B cell (primary cell): ENCODE measurements around the gene ZNF346. TPM values are rescaled to one million over a fixed set of nuclear protein-coding genes. Genes with fewer than 3 reads are reported as not detected.

Source experiments
- ATAC-seq: fragments of 200-7000 bp; cut with Tn5 transposase; one replicate; pipeline ENCODE4 v1.10.0; 2021; ENCODE audit warnings: low read depth, mild to moderate bottlenecking, moderate number of reproducible peaks, moderate library complexity
- CTCF ChIA-PET: fragments of 350-600 bp; sonication (Branson Sonifier 250); formaldehyde crosslinking; loops from one replicate; lab custom pipeline; 2021; ENCODE audit warnings: antibody characterized with exemption, inconsistent platforms; lab: Charles Lee
- POLR2A ChIA-PET: fragments of 350-600 bp; sonication (Branson Sonifier 250); formaldehyde crosslinking; loops from one replicate; lab custom pipeline; 2021; ENCODE audit warnings: antibody characterized with exemption; lab: Charles Lee
- DNase-seq: peaks from one replicate; pipeline ENCODE4 v3.0.0; 2013
- H2AFZ ChIP-seq: 2 replicates; pipeline ENCODE4 v1.6.1; 2012; ENCODE audit warnings: mild to moderate bottlenecking, low read depth, low read length; ENCODE audit not compliant: insufficient read depth, poor library complexity, severe bottlenecking
- H3K27ac ChIP-seq, 2 donors: 1 replicate in 1 of 2; 2 replicates in 1 of 2; pipeline ENCODE4 v1.5.1; 2012 to 2013; ENCODE audit warnings: low read length in 2 of 2, mild to moderate bottlenecking in 2 of 2, moderate library complexity in 1 of 2
- H3K27me3 ChIP-seq, 4 experiments: fragments of 200-600 bp in 1 of 4; sonication (generic) in 1 of 4; replicated peaks in 1 of 4; 1 replicate in 2 of 4; 2 replicates in 2 of 4; pipeline versions ENCODE4 v1.6.1 to v1.7.0; 2013 to 2016; ENCODE audit warnings: low read length in 3 of 4, mild to moderate bottlenecking in 2 of 4, mixed read lengths in 1 of 4, moderate library complexity in 1 of 4; ENCODE audit not compliant: insufficient read depth in 4 of 4, control insufficient read depth in 3 of 4; ENCODE audit errors: control extremely low read depth in 1 of 4
- H3K36me3 ChIP-seq, 2 experiments: replicated peaks in 1 of 2; 1 replicate in 1 of 2; 2 replicates in 1 of 2; pipeline versions ENCODE4 v1.6.1 to v1.7.1; 2013; ENCODE audit warnings: low read length in 1 of 2; ENCODE audit not compliant: insufficient read depth in 2 of 2, control insufficient read depth in 1 of 2; ENCODE audit errors: control extremely low read depth in 1 of 2, extremely low read depth in 1 of 2
- H3K4me1 ChIP-seq, 2 donors: fragments of 200-600 bp in 1 of 2; sonication (generic) in 1 of 2; 1 replicate in 1 of 2; 2 replicates in 1 of 2; pipeline versions ENCODE4 v1.5.1 to v1.6.1; 2013 to 2017; ENCODE audit warnings: low read length in 2 of 2; ENCODE audit not compliant: control insufficient read depth in 2 of 2, insufficient read depth in 2 of 2
- H3K4me2 ChIP-seq: replicated peaks from 2 replicates; pipeline ENCODE3; 2012; ENCODE audit warnings: mild to moderate bottlenecking, low read depth, low read length; ENCODE audit not compliant: poor library complexity, severe bottlenecking
- H3K4me3 ChIP-seq, 5 experiments: fragments of 200-600 bp in 1 of 5; sonication (generic) in 1 of 5; 1 replicate in 3 of 5; 2 replicates in 2 of 5; pipeline versions ENCODE4 v1.5.1 to v1.7.0; 2011 to 2016; ENCODE audit warnings: low read length in 4 of 5, mild to moderate bottlenecking in 4 of 5, low read depth in 2 of 5, control low read depth in 1 of 5, moderate library complexity in 1 of 5; ENCODE audit not compliant: insufficient read depth in 1 of 5; ENCODE audit errors: control extremely low read depth in 1 of 5, extremely low read depth in 1 of 5
- H3K79me2 ChIP-seq: fragments of 200-600 bp; sonication (generic); one replicate; pipeline ENCODE4 v1.6.0; 2016; ENCODE audit warnings: low read length; ENCODE audit not compliant: control insufficient read depth, insufficient read depth
- H3K9ac ChIP-seq: fragments of 200-600 bp; sonication (generic); 2 replicates; pipeline ENCODE4 v1.6.1; 2017; ENCODE audit warnings: mild to moderate bottlenecking, low read length, moderate library complexity
- H3K9me3 ChIP-seq, 3 donors: one replicate each; pipeline versions ENCODE4 v1.6.1 to v1.7.1; 2013; ENCODE audit warnings: low read length in 2 of 3; ENCODE audit not compliant: control insufficient read depth in 2 of 3, insufficient read depth in 1 of 3; ENCODE audit errors: control extremely low read depth in 1 of 3
- H4K20me1 ChIP-seq: 2 replicates; pipeline ENCODE4 v1.6.0; 2012; ENCODE audit warnings: mild to moderate bottlenecking, low read length; ENCODE audit not compliant: insufficient read depth, control insufficient read depth, poor library complexity, severe bottlenecking
- H3K27ac Mint-ChIP-seq: one replicate; pipeline ENCODE4 v1.8.0; 2021; ENCODE audit warnings: mixed read lengths
- H3K27me3 Mint-ChIP-seq: one replicate; pipeline ENCODE4 v1.8.0; 2021; ENCODE audit warnings: mixed read lengths
- H3K4me1 Mint-ChIP-seq: one replicate; pipeline ENCODE4 v1.8.0; 2021; ENCODE audit warnings: mixed read lengths
- H3K4me3 Mint-ChIP-seq: one replicate; pipeline ENCODE4 v1.8.0; 2021; ENCODE audit warnings: mixed read lengths
- H3K9me3 Mint-ChIP-seq: one replicate; pipeline ENCODE4 v1.8.0; 2022; ENCODE audit warnings: mixed read lengths; ENCODE audit not compliant: insufficient read depth
- CTCF ChIP-seq: fragments of 200-600 bp; IDR thresholded peaks from one replicate; pipeline ENCODE4 v1.8.0; 2022; ENCODE audit warnings: antibody characterized with exemption, mild to moderate bottlenecking
- EZH2 ChIP-seq: IDR thresholded peaks from 2 replicates; pipeline ENCODE4 v1.6.1; 2012; ENCODE audit warnings: borderline replicate concordance, low read depth, mild to moderate bottlenecking, moderate library complexity, low read length; ENCODE audit not compliant: insufficient read depth, poor library complexity, severe bottlenecking
- WGBS: methylation state at CpG from one replicate; pipeline ENCODE4 v1.1.5; 2013; ENCODE audit warnings: missing lambda C conversion rate; ENCODE audit not compliant: insufficient coverage; 5-methylcytosine and 5-hydroxymethylcytosine counted together
- intact Hi-C: fragments of 100-400 bp; cut with micrococcal nuclease; formaldehyde crosslinking; loops from one replicate; pipeline ENCODE4 v1.10.0; 2022
- polyA plus RNA-seq: library from polyadenylated mRNA; depleted of rRNA; stranded (reverse); fragments of >200 nt; gene quantifications from 2 replicates; pipeline ENCODE4 v1.2.3, GENCODE V29; 2012
- total RNA-seq, 2 donors: library from RNA; stranded (reverse); fragments of 120-200 nt in 1 of 2; gene quantifications; 1 replicate in 1 of 2; 2 replicates in 1 of 2; pipeline versions ENCODE4 v1.2.3 to v1.2.4, GENCODE V29; 2013 to 2022

ZNF346 gene
- total and polyA plus RNA-seq, 2 donors (not counting 1 experiment from before 2014, with no cell fraction given): 20.2 to 38.4 TPM

- Histone ChIP-seq H3K4me3 (no peak overlapping the region), H3K36me3 (no peaks in the 10 kb centered on the region), H2AFZ (no peak overlapping the region), H3K4me1 (peaks cover 12 to 22% of the 10 kb centered on the region in 2 donors), H3K9me3 (peaks cover 0 to 5% (median 0%) of the 10 kb centered on the region in 3 donors), H3K27ac (no peak overlapping the region), H3K9ac (no peak overlapping the region), H3K79me2 (no peaks in the 10 kb centered on the region), H3K4me2 (no peak overlapping the region), H3K27me3 (peaks cover 0 to 21% (median 4%) of the 10 kb centered on the region in 4 experiments), H4K20me1 (no peaks in the 10 kb centered on the region)
- POLR2A ChIA-PET: interaction anchor here (0.6 kb wide), 1 partner anchor 458 kb away, joined by 3 read pairs; no protein-coding TSS in a partner anchor
- TF ChIP-seq EZH2 (no peak), CTCF (no peak)
- ATAC-seq: no peak
- intact Hi-C loops: no loop called here
- DNase-seq: no peak
- CTCF ChIA-PET: interaction anchor here (3.5 to 6.8 kb wide), 2 partner anchors 12 to 27 kb away, joined by 18 to 77 read pairs; no protein-coding TSS in a partner anchor
- H3K4me3 Mint-ChIP-seq: no peak overlapping the region
- peaks cover 8% of the 10 kb centered on the region for H3K27me3 Mint-ChIP-seq
- H3K27ac Mint-ChIP-seq: no peak overlapping the region
- WGBS: 58% methylated on average over 4 of the region's 4 CpGs
- H3K4me1 Mint-ChIP-seq: peaks cover 23% of the 10 kb centered on the region
- no peaks in the 10 kb centered on the region for H3K9me3 Mint-ChIP-seq
These were observed 61.7 kb downstream of the ZNF346 start for GRCh38 chr5:177084175-177084574.

GRCh38 chr5:177085985-177086653, 63.6 kb downstream of the ZNF346 start:
- Histone ChIP-seq H3K27ac (no peak overlapping the region), H4K20me1 (no peaks in the 10 kb centered on the region), H3K4me1 (peaks cover 12 to 22% of the 10 kb centered on the region in 2 donors), H3K9me3 (peaks cover 0 to 5% (median 0%) of the 10 kb centered on the region in 3 donors), H3K4me3 (no peak overlapping the region), H2AFZ (peak overlapping the region; percentile 26), H3K79me2 (no peaks in the 10 kb centered on the region), H3K36me3 (no peaks in the 10 kb centered on the region), H3K27me3 (peaks cover 0 to 21% (median 4%) of the 10 kb centered on the region in 4 experiments), H3K4me2 (peak overlapping the region; percentile 93), H3K9ac (no peak overlapping the region)
- TF ChIP-seq CTCF (no peak), EZH2 (no peak)
- WGBS: 89% methylated on average over 7 of the region's 13 CpGs
- intact Hi-C loops: loop anchor here (1.0 to 2.0 kb wide), 2 partner anchors 14 to 31 kb away; no protein-coding TSS in a partner anchor
- CTCF ChIA-PET: interaction anchor here (0.6 to 6.8 kb wide), 6 partner anchors 14 to 77 kb away, joined by 3 to 77 read pairs (median 4); no protein-coding TSS in a partner anchor
- Mint-ChIP-seq H3K27ac (peak overlapping the region; percentile 27), H3K4me1 (peaks cover 23% of the 10 kb centered on the region), H3K4me3 (peak overlapping the region; percentile 76), H3K9me3 (no peaks in the 10 kb centered on the region), H3K27me3 (peaks cover 8% of the 10 kb centered on the region)
- DNase-seq (no peak), ATAC-seq (no peak)
- POLR2A ChIA-PET: no interaction called here
